ENCODE results near the gene RHOT2.

Gene RHOT2

GRCh38 chr16:667780-668518 is at the start of gene RHOT2:
Gene RHOT2, plus strand, starts transcription at chr16:668132. Its CDS starts 68 bp downstream, at chr16:668200.
- DNase-seq: peak; percentile 79

GRCh38 chr16:619476-620100 is 48.3 kb upstream of the RHOT2 start:
- no peak for DNase-seq

DNA sequence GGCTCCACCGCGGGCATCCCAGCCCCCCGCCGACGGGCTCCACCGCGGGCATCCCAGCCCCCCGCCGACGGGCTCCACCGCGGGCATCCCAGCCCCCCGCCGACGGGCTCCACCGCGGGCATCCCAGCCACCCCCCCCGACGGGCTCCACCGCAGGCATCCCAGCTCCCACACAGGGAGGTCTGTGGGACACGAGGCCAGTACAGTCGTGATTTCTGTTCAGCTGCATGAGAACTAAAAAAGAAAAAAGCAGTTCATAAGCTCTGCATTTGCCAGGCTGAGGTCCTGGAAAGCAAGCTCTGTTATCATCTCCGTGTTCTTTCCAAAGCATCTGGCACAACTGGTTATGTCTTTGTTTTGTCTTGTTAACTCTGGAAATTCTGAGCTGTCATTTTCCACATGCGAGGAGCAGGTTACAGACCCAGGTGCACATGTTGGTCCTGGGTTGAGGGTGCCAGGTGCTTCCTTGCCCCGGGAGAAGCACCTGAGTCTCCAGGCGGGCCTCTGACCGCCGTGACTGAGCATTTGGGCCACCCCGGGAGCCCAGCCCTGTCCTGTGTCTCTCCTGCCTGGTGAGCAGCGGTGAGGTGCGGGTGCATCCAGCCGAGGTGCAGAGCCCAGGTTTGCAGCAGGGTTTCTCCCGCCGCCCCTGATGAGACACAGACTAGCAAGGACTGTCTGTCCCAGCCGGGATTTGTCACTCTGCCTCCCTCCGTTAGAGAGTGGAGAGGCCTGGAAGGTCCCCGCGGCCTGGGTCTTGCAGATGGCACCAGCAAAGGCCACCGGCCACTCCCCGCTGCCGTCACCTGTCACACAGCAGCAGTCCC is 47.0 kb upstream of the RHOT2 start:
- DNase-seq: no peak

GRCh38 chr16:621526-622105 is 46.3 kb upstream of the RHOT2 start:
- DNase-seq: no peak

GRCh38 chr16:622920-623280 is 45.0 kb upstream of the RHOT2 start:
- DNase-seq: no peak

GRCh38 chr16:624526-625070 is 43.3 kb upstream of the RHOT2 start:
- DNase-seq: no peak

GRCh38 chr16:625117-625976 is 42.6 kb upstream of the RHOT2 start:
- DNase-seq: no peak

GRCh38 chr16:625977-626765 is 41.8 kb upstream of the RHOT2 start:
- DNase-seq: no peak

- peak; percentile 96 for DNase-seq
Observed at GRCh38 chr16:626787-627453, 41.0 kb upstream of the RHOT2 start.

- no peak for DNase-seq
Observed at GRCh38 chr16:627454-628239, 40.3 kb upstream of the RHOT2 start.

GRCh38 chr16:628321-629061 is 39.4 kb upstream of the RHOT2 start:
- DNase-seq: no peak

DNA sequence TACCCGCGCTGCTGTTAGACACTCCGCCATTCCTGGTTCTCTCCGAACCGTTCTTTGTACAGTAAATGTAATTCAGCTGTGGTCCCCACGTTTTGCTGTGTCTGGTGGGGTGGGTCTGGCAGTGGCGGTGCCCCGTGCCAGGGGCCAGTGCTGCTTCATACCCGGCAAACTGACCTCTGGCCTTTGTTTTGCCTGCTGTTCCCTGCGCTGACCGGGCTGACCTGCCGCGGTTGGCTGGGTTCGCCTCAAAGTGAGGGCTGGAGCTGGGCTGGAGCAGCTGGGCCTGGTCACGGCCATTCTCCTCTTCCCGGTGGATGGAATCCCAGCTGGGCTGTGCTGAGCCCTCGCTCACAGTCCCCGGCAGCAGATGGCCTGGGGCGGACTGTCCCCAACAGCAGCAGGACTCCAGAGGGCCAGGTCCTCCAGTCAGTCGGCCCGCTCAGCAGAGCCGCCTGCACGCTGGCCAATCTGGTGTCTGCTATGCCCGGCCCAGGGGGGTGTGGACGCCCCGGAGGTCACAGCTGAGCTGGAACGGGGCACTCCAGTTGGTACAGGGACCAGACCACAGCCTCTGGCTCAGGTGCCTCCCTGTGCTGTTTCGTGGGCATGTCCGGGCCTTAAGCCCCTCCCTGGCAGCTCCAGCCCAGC is 38.6 kb upstream of the RHOT2 start:
- no peak for DNase-seq

DNA sequence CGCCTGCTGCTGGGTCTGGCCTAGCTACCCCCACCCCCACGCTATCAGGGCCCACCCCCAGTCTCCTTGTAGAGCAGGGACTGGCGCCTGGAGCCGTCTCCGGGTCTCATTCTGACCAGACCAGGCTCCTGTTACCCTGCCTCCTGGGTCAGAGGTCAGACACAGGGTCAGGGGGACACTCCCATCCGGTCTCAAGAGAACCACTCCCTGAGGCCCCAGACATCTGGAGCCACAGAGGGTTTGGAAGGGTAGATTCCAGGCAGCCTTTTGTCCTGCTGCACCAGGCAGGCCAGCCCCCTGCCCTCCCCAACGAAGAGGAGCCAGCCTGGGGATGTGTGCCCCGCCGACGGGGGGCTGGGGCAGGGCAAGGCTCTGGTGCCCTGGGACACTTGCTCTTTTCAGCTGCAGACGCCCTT is 38.1 kb upstream of the RHOT2 start:
- DNase-seq: no peak

DNA sequence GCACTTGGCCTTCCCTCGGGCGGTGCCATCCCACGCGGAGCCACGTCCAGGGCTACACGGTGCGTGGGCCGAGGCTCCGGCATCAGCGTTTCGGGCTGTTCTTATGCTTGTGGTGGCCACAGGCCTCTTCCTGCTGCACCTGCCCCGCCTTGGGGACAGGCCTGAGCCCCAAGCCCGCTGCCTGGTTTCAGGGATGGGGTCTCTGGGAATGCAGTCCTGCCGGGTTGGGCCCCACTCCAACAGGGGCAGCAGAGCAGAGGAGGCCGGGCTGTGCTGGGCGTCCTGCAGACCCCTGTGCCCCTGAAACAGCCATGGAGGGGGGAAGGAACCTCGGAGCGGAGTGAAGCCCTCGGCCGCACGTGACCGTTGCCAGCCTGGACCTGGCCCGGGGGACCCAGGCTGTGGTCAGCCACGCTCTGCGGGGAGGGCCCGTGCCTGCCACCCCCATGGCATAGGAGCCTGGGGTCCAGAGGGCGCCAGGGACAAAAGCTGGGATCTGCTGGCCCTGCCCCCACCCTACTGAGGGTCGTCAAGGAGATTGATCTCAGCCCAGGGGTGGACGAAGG is 37.6 kb upstream of the RHOT2 start:
- DNase-seq: no peak

GRCh38 chr16:630815-631405 is 37.0 kb upstream of the RHOT2 start, which contains the start of gene WFIKKN1:
Gene WFIKKN1, plus strand, starts transcription at chr16:630985. Its CDS starts 269 bp downstream, at chr16:631254.
- DNase-seq: no peak

GRCh38 chr16:631808-632358 is 36.0 kb upstream of the RHOT2 start:
- DNase-seq: no peak
